ENCODE measurements around the gene SUPT3H. TPM values are rescaled to one million over a fixed set of nuclear protein-coding genes. Genes with fewer than 3 reads are reported as not detected.

SUPT3H gene
- total and polyA plus RNA-seq, 2 experiments from 2014 or later, result 12.4 to 19.4 TPM

DNA sequence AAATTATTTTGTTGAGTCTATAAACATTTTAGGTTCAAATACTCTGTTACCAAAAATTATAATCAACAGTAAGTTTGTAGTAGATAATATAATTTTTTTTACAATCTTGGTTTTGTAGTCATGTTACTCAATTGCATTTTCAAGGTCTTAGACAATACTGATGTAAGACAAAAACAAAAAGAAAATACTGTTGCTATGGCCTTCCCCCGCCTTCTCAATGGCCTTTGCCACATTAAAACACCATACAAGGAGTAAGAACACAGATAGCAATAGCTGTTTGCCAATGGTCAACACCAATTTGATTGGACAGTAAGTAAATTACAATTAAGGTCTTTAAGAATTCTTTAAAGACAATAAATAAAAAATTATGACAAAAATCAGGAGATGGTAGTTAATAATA lies 540.0 kb downstream of the SUPT3H start:
- H3K4me1 ChIP-seq (ENCODE audit: low read depth), result no peaks in the 10 kb centered on the region
- no peaks in the 10 kb centered on the region for H3K27me3 ChIP-seq
- peak in 1 of 2 donors; percentile 42 for DNase-seq (ENCODE audit: low read depth in 1 of 2, low spot score in 1 of 2)
- no peaks in the 10 kb centered on the region for H3K9me3 ChIP-seq (ENCODE audit: low read depth)
- TF ChIP-seq, protein P1, sequence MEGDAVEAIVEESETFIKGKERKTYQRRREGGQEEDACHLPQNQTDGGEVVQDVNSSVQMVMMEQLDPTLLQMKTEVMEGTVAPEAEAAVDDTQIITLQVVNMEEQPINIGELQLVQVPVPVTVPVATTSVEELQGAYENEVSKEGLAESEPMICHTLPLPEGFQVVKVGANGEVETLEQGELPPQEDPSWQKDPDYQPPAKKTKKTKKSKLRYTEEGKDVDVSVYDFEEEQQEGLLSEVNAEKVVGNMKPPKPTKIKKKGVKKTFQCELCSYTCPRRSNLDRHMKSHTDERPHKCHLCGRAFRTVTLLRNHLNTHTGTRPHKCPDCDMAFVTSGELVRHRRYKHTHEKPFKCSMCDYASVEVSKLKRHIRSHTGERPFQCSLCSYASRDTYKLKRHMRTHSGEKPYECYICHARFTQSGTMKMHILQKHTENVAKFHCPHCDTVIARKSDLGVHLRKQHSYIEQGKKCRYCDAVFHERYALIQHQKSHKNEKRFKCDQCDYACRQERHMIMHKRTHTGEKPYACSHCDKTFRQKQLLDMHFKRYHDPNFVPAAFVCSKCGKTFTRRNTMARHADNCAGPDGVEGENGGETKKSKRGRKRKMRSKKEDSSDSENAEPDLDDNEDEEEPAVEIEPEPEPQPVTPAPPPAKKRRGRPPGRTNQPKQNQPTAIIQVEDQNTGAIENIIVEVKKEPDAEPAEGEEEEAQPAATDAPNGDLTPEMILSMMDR (IDR thresholded peaks at IDR 0.05; ENCODE audit: low read depth, low read length), result no peak
- no peaks in the 10 kb centered on the region for H3K36me3 ChIP-seq
- H3K4me3 ChIP-seq, result no peak overlapping the region
- no peak overlapping the region for H3K27ac ChIP-seq

DNA sequence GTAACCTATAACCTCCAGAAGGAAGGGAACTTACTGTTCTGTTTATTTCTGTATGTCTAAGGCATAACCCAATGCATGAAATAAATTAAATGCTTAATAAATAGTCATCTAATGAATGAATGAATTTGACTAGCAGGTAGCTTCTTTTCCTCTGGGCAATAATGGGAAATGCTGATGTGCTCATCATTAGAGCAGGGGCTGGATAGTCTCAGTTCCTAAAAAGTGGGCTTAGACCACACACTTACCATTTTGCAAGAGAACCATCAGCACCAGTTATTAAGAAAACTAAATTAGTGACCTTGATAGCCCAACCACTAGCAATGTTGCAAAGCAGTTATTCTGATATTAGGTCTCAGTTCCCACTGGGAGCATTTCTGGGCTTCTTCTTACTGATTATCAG lies 540.5 kb downstream of the SUPT3H start:
- Histone ChIP-seq H3K4me3 (no peak overlapping the region), H3K36me3 (no peaks in the 10 kb centered on the region), H3K27me3 (no peaks in the 10 kb centered on the region), H3K4me1 (ENCODE audit: low read depth) (no peaks in the 10 kb centered on the region), H3K9me3 (ENCODE audit: low read depth) (no peaks in the 10 kb centered on the region), H3K27ac (no peak overlapping the region)
- TF ChIP-seq, protein P1 (IDR thresholded peaks at IDR 0.05; ENCODE audit: low read depth, low read length), result no peak
- no peak for DNase-seq (ENCODE audit: low read depth in 1 of 2, low spot score in 1 of 2)

- H3K36me3 ChIP-seq, result no peaks in the 10 kb centered on the region
- DNase-seq (ENCODE audit: low read depth in 1 of 2, low spot score in 1 of 2), result no peak
- H3K27me3 ChIP-seq, result no peaks in the 10 kb centered on the region
- no peaks in the 10 kb centered on the region for H3K4me1 ChIP-seq (ENCODE audit: low read depth)
- TF ChIP-seq, protein P1 (IDR thresholded peaks at IDR 0.05; ENCODE audit: low read depth, low read length), result no peak
- H3K27ac ChIP-seq, result no peak overlapping the region
- no peak overlapping the region for H3K4me3 ChIP-seq
- no peaks in the 10 kb centered on the region for H3K9me3 ChIP-seq (ENCODE audit: low read depth)
Observed at GRCh38 chr6:44833248-44833647, 544.5 kb downstream of the SUPT3H start.

GRCh38 chr6:44831002-44831610 lies 546.6 kb downstream of the SUPT3H start:
- no peaks in the 10 kb centered on the region for H3K27me3 ChIP-seq
- DNase-seq (ENCODE audit: low read depth in 1 of 2, low spot score in 1 of 2), result peak; percentile 15 to 51
- TF ChIP-seq, protein P1 (IDR thresholded peaks at IDR 0.05; ENCODE audit: low read depth, low read length), result no peak
- H3K36me3 ChIP-seq, result no peaks in the 10 kb centered on the region
- no peak overlapping the region for H3K27ac ChIP-seq
- no peak overlapping the region for H3K4me3 ChIP-seq
- no peaks in the 10 kb centered on the region for H3K9me3 ChIP-seq (ENCODE audit: low read depth)
- no peaks in the 10 kb centered on the region for H3K4me1 ChIP-seq (ENCODE audit: low read depth)

DNA sequence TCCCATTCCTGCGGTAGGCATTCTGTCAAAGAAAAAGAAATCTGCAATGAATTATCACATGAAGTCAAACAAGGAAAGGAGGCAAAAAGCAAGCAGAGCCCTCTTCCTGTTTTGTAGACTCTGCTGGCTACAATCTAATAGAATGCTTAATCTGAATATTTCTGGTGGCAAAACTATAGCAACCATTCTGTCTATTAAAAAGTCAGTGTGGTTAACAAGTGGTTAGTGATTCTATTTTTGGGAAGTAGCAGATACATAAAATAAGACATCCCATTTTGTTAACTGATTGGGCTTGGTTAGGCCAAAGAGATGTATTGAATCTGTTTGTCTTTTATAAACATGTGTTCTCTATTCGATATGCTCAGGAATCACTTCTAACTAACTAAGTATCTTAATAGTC lies 547.9 kb downstream of the SUPT3H start:
- H3K4me1 ChIP-seq (ENCODE audit: low read depth), result no peaks in the 10 kb centered on the region
- no peaks in the 10 kb centered on the region for H3K27me3 ChIP-seq
- TF ChIP-seq, protein P1 (IDR thresholded peaks at IDR 0.05; ENCODE audit: low read depth, low read length), result no peak
- no peaks in the 10 kb centered on the region for H3K9me3 ChIP-seq (ENCODE audit: low read depth)
- no peak overlapping the region for H3K4me3 ChIP-seq
- no peaks in the 10 kb centered on the region for H3K36me3 ChIP-seq
- no peak for DNase-seq (ENCODE audit: low read depth in 1 of 2, low spot score in 1 of 2)
- H3K27ac ChIP-seq, result no peak overlapping the region
